Endodermal cell (in vitro differentiated cells): Measurements from ENCODE around the gene TRNT1. TPM values are rescaled to one million over a fixed set of nuclear protein-coding genes. Genes with fewer than 3 reads are reported as not detected.

Experiments
- DNase-seq: peaks from one replicate; pipeline ENCODE4 v3.0.0-alpha.2; 2017
- H3K27ac ChIP-seq: 2 replicates; pipeline ENCODE4 v1.5.1; 2013; ENCODE audit warnings: mild to moderate bottlenecking, low read depth, low read length, moderate library complexity
- H3K27me3 ChIP-seq: 2 replicates; pipeline ENCODE4 v1.6.1; 2013; ENCODE audit warnings: mild to moderate bottlenecking, low read length, moderate library complexity; ENCODE audit not compliant: insufficient read depth, control insufficient read depth, poor library complexity, severe bottlenecking
- H3K36me3 ChIP-seq: 2 replicates; pipeline ENCODE4 v1.7.0; 2013; ENCODE audit warnings: mild to moderate bottlenecking, low read length, moderate library complexity; ENCODE audit not compliant: control insufficient read depth, insufficient read depth
- H3K4me1 ChIP-seq: one replicate; pipeline ENCODE4 v1.7.0; 2013; ENCODE audit warnings: low read length; ENCODE audit not compliant: control insufficient read depth, insufficient read depth
- H3K4me3 ChIP-seq: 2 replicates; pipeline ENCODE4 v1.5.1; 2013; ENCODE audit warnings: mild to moderate bottlenecking, low read length, moderate library complexity
- H3K9ac ChIP-seq: 2 replicates; pipeline ENCODE4 v1.6.1; 2013; ENCODE audit warnings: mild to moderate bottlenecking, low read length, moderate library complexity; ENCODE audit not compliant: poor library complexity, severe bottlenecking; ENCODE audit errors: extremely low read depth
- H3K9me3 ChIP-seq: 2 replicates; pipeline ENCODE4 v1.6.1; 2013; ENCODE audit warnings: mild to moderate bottlenecking, low read length, moderate library complexity; ENCODE audit not compliant: control insufficient read depth
- H3K27ac Mint-ChIP-seq: 2 replicates; pipeline ENCODE4 v1.8.0; 2020; ENCODE audit warnings: mixed read lengths
- H3K27me3 Mint-ChIP-seq: 2 replicates; pipeline ENCODE4 v1.8.0; 2021; ENCODE audit warnings: mild to moderate bottlenecking, mixed read lengths; ENCODE audit not compliant: insufficient read depth
- H3K36me3 Mint-ChIP-seq: 2 replicates; pipeline ENCODE4 v1.8.0; 2020; ENCODE audit warnings: low read depth, mixed read lengths
- H3K4me1 Mint-ChIP-seq: 2 replicates; pipeline ENCODE4 v1.8.0; 2020; ENCODE audit warnings: mixed read lengths
- H3K4me3 Mint-ChIP-seq: 2 replicates; pipeline ENCODE4 v1.8.0; 2020; ENCODE audit warnings: mild to moderate bottlenecking, moderate library complexity, mixed read lengths
- H3K9me3 Mint-ChIP-seq: 2 replicates; pipeline ENCODE4 v1.8.0; 2020; ENCODE audit warnings: mild to moderate bottlenecking, mixed read lengths
- CTCF ChIP-seq: fragments of 200-600 bp; sonication (generic); conservative IDR thresholded peaks from 2 replicates; pipeline ENCODE4 v1.5.0; 2021; ENCODE audit warnings: antibody characterized with exemption, mild to moderate bottlenecking
- WGBS, 2 experiments: methylation state at CpG; one replicate each; pipeline versions ENCODE4 v1.1.5 to v1.1.7; 2013; ENCODE audit warnings: missing lambda C conversion rate in 2 of 2, mixed read lengths in 1 of 2; ENCODE audit not compliant: insufficient coverage in 1 of 2, insufficient read length in 1 of 2; 5-methylcytosine and 5-hydroxymethylcytosine counted together
- total RNA-seq, 2 donors: library from RNA; stranded (reverse); fragmentation: NEBNext Ultra II Directional in 1 of 2; extraction: Animal tissue kit (Norgen Biotek cat#: 25700) in 1 of 2; gene quantifications; 2 replicates in 1 of 2; 3 replicates in 1 of 2; pipeline ENCODE4 v1.2.1, GENCODE V29; 2021

TRNT1 gene
- total RNA-seq, 2 donors from 2014 or later, result 31.8 to 33.5 TPM

- DNase-seq, result no peak
- H3K4me3 ChIP-seq, result no peak overlapping the region
- Mint-ChIP-seq H3K36me3 (no peaks in the 10 kb centered on the region), H3K27me3 (peaks cover 92% of the 10 kb centered on the region), H3K4me1 (peaks cover 10% of the 10 kb centered on the region), H3K9me3 (no peaks in the 10 kb centered on the region), H3K4me3 (no peak overlapping the region), H3K27ac (no peak overlapping the region)
- peaks cover 7% of the 10 kb centered on the region for H3K9me3 ChIP-seq
- no peak for TF ChIP-seq CTCF
- 57 to 60% methylated on average over 1 to 2 of the region's 2 CpGs for WGBS, 2 experiments
- H3K27me3 ChIP-seq, result peaks cover 93% of the 10 kb centered on the region
- no peak overlapping the region for H3K27ac ChIP-seq
- H3K4me1 ChIP-seq, result peaks cover 2% of the 10 kb centered on the region
- no peak overlapping the region for H3K9ac ChIP-seq
- no peaks in the 10 kb centered on the region for H3K36me3 ChIP-seq
These were observed 58.1 kb downstream of the TRNT1 start for GRCh38 chr3:3184876-3185275.

- no peak overlapping the region for H3K9ac ChIP-seq
- H3K4me3 ChIP-seq, result no peak overlapping the region
- peaks cover 7% of the 10 kb centered on the region for H3K9me3 ChIP-seq
- peaks cover 88% of the 10 kb centered on the region for H3K27me3 ChIP-seq
- TF ChIP-seq CTCF, result no peak
- no peaks in the 10 kb centered on the region for H3K9me3 Mint-ChIP-seq
- H3K27ac Mint-ChIP-seq, result no peak overlapping the region
- 70 to 88% methylated on average over 1 of the region's 1 CpG for WGBS, 2 experiments
- H3K4me3 Mint-ChIP-seq, result no peak overlapping the region
- peaks cover 84% of the 10 kb centered on the region for H3K27me3 Mint-ChIP-seq
- no peak for DNase-seq
- no peak overlapping the region for H3K27ac ChIP-seq
- no peaks in the 10 kb centered on the region for H3K36me3 ChIP-seq
- peaks cover 9% of the 10 kb centered on the region for H3K4me1 ChIP-seq
- no peaks in the 10 kb centered on the region for H3K36me3 Mint-ChIP-seq
- H3K4me1 Mint-ChIP-seq, result peaks cover 35% of the 10 kb centered on the region
These were observed 62.5 kb downstream of the TRNT1 start for GRCh38 chr3:3189102-3189727.

- Mint-ChIP-seq H3K9me3 (no peaks in the 10 kb centered on the region), H3K27me3 (peaks cover 84% of the 10 kb centered on the region), H3K4me3 (no peak overlapping the region), H3K27ac (no peak overlapping the region), H3K4me1 (peaks cover 35% of the 10 kb centered on the region), H3K36me3 (no peaks in the 10 kb centered on the region)
- H3K9me3 ChIP-seq, result peaks cover 7% of the 10 kb centered on the region
- no peak overlapping the region for H3K4me3 ChIP-seq
- TF ChIP-seq CTCF, result no peak
- DNase-seq, result no peak
- H3K36me3 ChIP-seq, result no peaks in the 10 kb centered on the region
- peaks cover 88% of the 10 kb centered on the region for H3K27me3 ChIP-seq
- peaks cover 9% of the 10 kb centered on the region for H3K4me1 ChIP-seq
- no peak overlapping the region for H3K9ac ChIP-seq
- 75 to 100% methylated on average over 1 of the region's 1 CpG for WGBS, 2 experiments
- no peak overlapping the region for H3K27ac ChIP-seq
These were observed 63.2 kb downstream of the TRNT1 start for GRCh38 chr3:3189961-3190360.
